ENCODE data around the gene CARHSP1. TPM values are rescaled to one million over a fixed set of nuclear protein-coding genes. Genes with fewer than 3 reads are reported as not detected.

CARHSP1 gene
- total RNA-seq, 2 donors from 2014 or later: 28.4 to 84.8 TPM

DNA sequence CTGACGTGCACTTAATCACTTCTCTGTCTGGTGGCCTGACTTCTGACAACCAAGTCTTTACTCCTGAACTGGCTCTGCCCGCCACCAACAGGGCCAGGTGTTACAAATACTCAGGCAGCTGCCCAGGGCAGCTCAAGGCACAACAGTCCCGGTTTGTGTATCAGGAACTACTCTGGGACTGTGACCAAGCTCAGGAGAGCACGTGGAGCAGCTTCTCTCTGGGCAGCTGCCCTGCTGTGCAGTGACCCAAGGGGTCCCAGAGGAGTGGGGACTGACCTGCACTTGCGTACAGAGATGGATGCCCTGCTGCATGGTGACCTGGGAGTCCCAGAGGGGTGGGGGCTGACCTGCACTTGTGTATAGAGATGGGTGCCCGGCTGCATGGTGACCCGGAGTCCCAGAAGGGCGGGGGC is 35.2 kb upstream of the CARHSP1 start:
- Histone ChIP-seq H3K4me1 (no peaks in the 10 kb centered on the region), H3K9me3 (no peaks in the 10 kb centered on the region), H3K27ac (no peak overlapping the region), H3K36me3 (peaks cover 94% of the 10 kb centered on the region), H3K4me3 (no peak overlapping the region), H3K27me3 (no peaks in the 10 kb centered on the region)
- no peak for DNase-seq (ENCODE audit: low spot score)
- TF ChIP-seq, protein P1, sequence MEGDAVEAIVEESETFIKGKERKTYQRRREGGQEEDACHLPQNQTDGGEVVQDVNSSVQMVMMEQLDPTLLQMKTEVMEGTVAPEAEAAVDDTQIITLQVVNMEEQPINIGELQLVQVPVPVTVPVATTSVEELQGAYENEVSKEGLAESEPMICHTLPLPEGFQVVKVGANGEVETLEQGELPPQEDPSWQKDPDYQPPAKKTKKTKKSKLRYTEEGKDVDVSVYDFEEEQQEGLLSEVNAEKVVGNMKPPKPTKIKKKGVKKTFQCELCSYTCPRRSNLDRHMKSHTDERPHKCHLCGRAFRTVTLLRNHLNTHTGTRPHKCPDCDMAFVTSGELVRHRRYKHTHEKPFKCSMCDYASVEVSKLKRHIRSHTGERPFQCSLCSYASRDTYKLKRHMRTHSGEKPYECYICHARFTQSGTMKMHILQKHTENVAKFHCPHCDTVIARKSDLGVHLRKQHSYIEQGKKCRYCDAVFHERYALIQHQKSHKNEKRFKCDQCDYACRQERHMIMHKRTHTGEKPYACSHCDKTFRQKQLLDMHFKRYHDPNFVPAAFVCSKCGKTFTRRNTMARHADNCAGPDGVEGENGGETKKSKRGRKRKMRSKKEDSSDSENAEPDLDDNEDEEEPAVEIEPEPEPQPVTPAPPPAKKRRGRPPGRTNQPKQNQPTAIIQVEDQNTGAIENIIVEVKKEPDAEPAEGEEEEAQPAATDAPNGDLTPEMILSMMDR (IDR thresholded peaks at IDR 0.05): no peak

- Histone ChIP-seq H3K36me3 (peaks cover 94% of the 10 kb centered on the region), H3K27me3 (no peaks in the 10 kb centered on the region), H3K27ac (no peak overlapping the region), H3K4me3 (no peak overlapping the region), H3K4me1 (no peaks in the 10 kb centered on the region), H3K9me3 (no peaks in the 10 kb centered on the region)
- no peak for DNase-seq (ENCODE audit: low spot score)
- TF ChIP-seq, protein P1 (IDR thresholded peaks at IDR 0.05): no peak
These were observed 34.2 kb upstream of the CARHSP1 start for GRCh38 chr16:8903004-8903403.

DNA sequence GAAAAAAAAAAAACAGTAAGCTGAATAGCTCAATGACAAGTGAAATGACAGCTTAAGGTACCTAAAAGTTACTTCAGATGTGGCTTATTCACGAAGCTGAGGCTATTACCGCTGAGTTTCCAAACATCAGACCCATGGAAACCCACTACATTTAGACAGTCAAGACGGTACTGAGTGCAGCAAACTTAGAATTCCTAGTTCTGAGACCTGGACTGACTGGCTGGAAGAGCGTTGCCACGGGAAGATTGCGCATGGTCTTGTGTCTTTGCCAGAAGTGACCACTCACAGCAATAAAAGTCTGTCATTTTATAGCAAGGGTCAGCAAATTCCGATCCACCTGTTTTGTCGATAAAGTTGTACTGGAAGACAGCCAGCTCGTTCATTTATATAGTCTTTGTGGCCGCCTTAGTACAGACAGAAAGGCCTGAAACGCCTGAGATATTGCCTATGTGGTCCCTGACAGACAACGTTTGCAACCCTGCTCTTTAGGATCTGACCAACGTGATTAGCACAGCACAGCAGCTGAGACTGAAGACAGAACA is 32.6 kb upstream of the CARHSP1 start:
- TF ChIP-seq, protein P1 (IDR thresholded peaks at IDR 0.05): no peak
- no peak for DNase-seq (ENCODE audit: low spot score)
- H3K9me3 ChIP-seq: no peaks in the 10 kb centered on the region
- peaks cover 99% of the 10 kb centered on the region for H3K36me3 ChIP-seq
- H3K27me3 ChIP-seq: no peaks in the 10 kb centered on the region
- no peak overlapping the region for H3K4me3 ChIP-seq
- no peak overlapping the region for H3K27ac ChIP-seq
- H3K4me1 ChIP-seq: no peaks in the 10 kb centered on the region

DNA sequence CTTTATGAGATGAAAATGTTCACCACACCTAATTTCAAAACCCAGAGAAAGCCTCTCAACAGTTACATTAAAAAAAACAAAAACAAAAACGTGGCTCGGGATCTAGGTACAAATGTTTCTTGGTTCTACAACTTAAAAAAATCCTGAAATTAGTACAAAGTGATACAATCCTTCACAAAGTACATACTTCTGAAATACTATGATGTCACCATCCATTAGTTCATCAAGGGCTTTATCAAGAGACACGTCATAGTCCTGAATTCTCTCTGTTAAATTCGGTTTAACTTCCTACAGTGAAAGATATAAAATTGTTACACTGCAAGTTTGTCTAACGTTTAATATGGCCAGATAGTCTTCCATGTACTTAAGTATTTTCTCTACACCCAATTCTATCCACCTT is 31.5 kb upstream of the CARHSP1 start:
- no peaks in the 10 kb centered on the region for H3K4me1 ChIP-seq
- H3K36me3 ChIP-seq: peaks cover 97% of the 10 kb centered on the region
- TF ChIP-seq, protein P1 (IDR thresholded peaks at IDR 0.05): no peak
- no peak overlapping the region for H3K27ac ChIP-seq
- H3K9me3 ChIP-seq: no peaks in the 10 kb centered on the region
- H3K27me3 ChIP-seq: no peaks in the 10 kb centered on the region
- no peak overlapping the region for H3K4me3 ChIP-seq
- no peak for DNase-seq (ENCODE audit: low spot score)

- Histone ChIP-seq H3K9me3 (no peaks in the 10 kb centered on the region), H3K4me3 (no peak overlapping the region), H3K4me1 (no peaks in the 10 kb centered on the region), H3K27me3 (no peaks in the 10 kb centered on the region), H3K36me3 (peaks cover 97% of the 10 kb centered on the region), H3K27ac (no peak overlapping the region)
- TF ChIP-seq, protein P1 (IDR thresholded peaks at IDR 0.05): no peak
- DNase-seq (ENCODE audit: low spot score): no peak
These were observed 31.0 kb upstream of the CARHSP1 start for GRCh38 chr16:8899709-8900317.
